ELF-1 (cell line): ENCODE results near the gene SERTAD3.
"Not testable (repeated sequence)": the region's sequence is repeated elsewhere in the genome, so short reads cannot be mapped to it uniquely, and the experiment has no call there.

Experiments
- DNase-seq: peaks from one replicate; pipeline ENCODE4 v3.0.0-alpha.2; 2016; ENCODE audit warnings: low read depth, low spot score

Gene SERTAD3

DNA sequence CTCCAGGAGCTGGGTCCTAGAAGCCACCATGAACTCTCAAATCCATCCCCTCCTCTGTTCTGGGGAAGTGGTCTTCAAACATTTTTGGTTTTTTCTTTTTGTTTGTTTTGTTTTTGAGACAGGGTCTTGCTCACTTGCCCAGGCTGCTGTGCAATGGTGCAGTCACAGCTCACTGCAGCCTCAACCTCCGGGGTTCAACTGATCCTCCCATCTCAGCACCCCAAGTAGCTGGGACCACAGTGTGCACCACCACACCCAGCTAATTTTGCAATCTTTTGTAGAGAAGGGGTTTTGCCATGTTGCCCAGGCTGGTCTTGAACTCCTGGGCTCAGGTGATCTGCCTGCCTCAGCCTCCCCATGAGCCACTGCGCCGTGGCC, 14.5 kb upstream of the SERTAD3 start:
- no peak for DNase-seq

DNA sequence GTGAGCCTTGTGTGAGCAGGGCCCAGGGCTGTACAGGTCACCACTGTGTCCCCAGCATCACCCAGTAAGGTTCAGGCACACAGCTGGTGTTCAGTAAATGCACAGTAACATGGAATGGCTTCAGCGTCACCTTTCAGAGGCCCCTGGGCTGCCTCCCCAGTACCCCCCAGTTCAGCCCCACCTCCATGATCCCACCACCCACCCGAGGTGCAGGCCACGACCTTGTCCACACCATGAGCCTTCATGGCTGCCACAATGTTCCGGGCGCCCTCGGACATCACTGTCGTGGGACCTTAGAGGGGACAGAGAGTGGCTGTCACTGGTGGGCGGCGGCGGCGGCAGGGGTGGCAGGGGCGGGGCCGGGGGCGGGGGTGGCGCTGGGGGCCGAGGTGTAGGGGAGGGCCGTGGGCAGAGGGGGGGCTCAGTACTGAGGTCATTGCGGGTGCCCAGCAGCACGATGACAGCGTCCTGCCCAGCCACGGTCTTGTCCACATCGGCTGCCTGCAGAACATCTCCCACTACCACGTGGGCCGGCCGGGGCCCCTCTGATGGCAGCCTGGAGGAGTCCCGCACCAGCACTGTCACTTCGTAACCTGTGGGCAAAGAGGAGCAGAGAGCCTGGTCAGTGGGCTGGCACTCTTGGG, 13.9 kb upstream of the SERTAD3 start:
- DNase-seq: no peak

DNA sequence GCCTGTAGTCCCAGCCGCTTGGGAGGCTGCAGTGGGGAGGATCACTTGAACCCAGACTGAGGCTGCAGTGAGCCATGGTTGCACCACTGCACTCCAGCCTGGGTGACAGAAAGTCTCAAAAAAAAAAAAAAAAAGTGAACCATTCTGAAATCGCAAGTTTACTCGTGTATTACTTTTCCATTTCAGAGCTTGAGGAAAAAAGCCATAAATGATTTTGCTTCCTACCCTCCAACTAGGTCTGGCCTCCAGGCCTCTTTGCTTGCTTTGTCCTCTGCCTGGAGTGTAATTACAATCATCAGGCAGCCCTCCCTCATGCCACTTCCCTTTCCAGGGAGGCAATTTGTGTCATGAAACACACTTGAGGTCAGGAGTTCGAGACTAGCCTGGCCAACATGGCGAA, 12.9 kb upstream of the SERTAD3 start:
- DNase-seq: no peak

DNA sequence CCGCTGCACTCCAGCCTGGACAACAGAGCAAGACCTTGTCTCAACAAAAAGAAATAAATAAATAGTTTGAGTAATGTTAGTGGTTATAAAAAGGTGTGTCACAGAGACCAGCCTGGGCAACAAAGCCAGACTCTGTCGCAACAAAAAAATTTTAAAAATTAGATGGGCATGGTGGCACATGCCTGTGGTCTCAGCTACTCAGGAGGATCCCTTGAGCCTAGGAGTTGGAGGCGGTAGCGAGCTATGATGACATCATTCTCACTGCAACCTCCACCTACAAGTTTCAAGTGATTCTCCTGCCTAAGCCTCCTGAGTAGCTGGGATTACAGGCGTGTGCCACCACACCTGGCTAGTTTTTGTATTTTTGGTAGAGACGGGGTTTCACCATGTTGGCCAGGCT, 9.8 kb upstream of the SERTAD3 start:
- DNase-seq: not testable (repeated sequence)

DNA sequence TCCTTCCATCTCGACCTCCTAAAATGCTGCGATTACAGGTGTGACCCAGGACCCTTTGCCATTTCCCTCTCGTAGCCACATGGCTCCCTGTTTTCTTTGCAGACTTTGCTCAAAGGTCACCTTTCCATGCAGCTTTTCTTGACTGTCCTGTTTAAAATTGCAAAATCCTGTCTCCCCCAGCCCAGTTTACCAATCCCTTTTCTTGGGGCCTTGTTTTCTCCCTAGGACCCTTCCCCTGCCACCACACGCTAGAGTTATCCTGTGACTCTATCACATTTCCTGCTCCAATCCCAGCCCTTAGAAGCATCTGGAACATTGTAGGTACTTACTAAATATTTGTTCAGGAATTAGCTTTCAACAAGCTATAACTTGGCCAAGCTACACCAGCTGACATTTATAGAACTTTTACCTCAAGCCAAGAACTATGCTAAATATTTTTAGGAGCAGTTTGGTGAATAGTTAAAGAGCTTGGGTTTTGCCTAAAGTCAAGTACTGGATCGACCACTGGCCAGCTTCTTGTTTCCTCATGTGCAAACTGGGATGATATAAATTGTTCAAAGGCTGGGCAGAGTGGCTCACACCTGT, 9.1 kb upstream of the SERTAD3 start:
- no peak for DNase-seq

- no peak for DNase-seq
Measured at GRCh38 chr19:40452016-40452415, 7.9 kb upstream of the SERTAD3 start.

DNA sequence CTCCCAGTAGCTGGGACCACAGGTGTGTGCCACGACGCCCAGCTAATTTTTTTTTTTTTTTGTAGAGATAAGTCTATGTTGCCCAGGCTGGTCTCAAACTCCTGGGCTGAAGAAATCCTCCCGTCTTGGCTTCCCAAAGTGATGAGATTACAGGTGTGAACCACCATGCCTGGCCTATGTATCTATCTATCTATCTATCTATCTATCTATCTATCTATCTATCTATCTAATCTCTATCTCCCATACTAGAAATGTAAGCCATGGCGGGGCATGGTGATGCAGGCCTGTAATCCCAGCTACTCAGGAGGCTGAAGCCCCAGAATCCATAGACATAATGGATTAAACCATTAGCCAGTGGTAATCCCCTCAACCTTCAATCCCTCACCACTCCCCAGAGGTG, 6.5 kb upstream of the SERTAD3 start:
- no peak for DNase-seq

- no peak for DNase-seq
Measured at GRCh38 chr19:40449506-40449905, 5.4 kb upstream of the SERTAD3 start.

- no peak for DNase-seq
Measured at GRCh38 chr19:40446263-40446784, 2.2 kb upstream of the SERTAD3 start.

DNA sequence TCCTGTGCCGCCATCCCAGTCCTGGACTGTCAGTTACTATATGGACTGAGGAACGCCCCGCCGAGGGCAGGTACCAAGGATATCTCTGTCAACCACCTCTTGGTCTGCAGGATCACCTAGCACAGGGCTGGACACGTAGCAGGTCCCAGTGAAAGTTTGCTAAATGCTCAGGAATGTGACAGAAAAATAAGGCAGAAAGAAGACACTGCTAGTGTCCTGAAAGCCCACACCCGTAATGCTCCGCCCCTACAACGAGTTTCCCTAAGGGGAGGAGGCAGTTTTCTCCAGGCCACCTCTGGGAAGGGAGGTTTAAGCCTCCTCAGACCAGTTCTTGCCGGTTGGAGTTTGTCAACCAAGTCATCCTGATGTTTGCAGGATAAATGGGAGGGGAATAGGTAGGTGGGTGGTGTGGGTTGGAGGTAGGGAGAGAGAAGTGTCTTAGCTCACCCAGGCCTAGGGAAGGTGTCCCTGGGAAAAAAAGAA, 1.7 kb upstream of the SERTAD3 start:
- DNase-seq: peak; percentile 92

GRCh38 chr19:40444825-40445312, 734 bp upstream of the SERTAD3 start:
- no peak for DNase-seq

- DNase-seq: peak; percentile 100
Measured at GRCh38 chr19:40443131-40443999, 770 bp downstream of the SERTAD3 start.

GRCh38 chr19:40442328-40443130, 1.6 kb downstream of the SERTAD3 start:
- DNase-seq: no peak

DNA sequence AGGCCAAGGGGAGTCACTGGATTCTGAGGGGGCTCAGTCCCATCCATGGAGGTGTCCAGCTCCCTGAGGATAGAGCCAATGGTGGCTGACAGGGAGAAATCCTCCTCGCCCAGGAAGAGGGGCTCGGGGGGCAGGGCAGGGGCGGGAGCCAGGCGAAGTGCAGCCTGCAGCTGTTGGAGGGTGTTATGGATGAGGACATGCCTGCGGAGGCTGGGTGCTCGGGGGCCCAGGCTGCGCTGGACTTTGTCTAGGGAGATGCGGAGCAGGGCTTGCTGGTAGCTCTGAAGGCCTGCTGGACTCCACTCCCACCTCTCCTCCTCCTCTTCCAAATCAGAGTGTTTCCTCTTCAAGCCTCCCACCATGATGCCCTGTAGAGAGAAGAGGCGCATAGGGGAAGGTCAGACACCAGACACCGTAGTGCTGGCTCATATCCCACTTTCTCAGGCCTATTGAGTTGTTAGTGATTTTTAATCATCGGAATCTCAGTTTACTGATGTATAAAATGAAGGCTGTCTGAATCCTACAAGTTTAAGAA, 2.3 kb downstream of the SERTAD3 start:
- DNase-seq: no peak

GRCh38 chr19:40438284-40438683, 5.9 kb downstream of the SERTAD3 start:
- no peak for DNase-seq

DNA sequence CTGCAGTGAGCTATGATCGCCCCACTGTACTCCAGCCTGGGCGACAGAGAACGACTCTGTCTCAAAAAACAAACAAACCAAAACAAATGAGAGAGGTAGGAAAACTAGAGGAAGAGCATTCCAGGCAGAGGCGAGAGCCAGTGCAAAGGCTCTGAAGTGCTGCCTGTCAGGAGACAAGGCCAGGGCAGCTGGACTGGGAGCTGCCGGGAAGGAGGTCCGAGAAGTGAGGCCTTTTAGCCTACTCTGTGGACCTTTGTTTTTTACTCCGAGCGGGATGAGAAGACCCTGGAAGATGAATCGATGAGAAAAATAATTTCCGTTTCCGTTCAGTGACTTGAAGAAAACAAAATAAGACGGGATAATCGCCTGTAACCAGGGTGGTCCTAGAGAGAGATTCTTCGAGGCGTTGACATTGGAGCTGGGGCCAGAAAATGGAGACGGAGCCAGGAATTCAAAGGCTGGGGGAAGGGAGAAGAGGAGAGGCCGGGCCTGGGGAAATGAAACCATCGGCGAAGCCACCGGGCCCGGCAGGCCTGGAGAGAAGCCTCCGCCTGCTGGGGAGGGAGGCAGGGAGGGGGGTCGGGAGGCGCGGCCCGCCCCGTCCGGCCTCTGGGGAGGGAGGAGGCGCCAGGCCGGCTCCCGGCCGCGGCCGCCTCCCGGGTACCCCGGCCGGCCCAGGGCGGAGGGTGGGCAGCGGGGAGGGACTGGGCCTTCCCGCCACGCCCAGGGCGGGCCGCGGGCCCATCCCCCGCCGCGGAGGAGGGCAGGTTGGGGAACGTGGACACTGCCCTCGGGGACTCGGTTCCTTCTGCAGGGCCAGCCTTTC, 10.5 kb downstream of the SERTAD3 start:
- peak; percentile 89 for DNase-seq

- peak; percentile 19 for DNase-seq
Measured at GRCh38 chr19:40432760-40433159, 11.4 kb downstream of the SERTAD3 start.

DNA sequence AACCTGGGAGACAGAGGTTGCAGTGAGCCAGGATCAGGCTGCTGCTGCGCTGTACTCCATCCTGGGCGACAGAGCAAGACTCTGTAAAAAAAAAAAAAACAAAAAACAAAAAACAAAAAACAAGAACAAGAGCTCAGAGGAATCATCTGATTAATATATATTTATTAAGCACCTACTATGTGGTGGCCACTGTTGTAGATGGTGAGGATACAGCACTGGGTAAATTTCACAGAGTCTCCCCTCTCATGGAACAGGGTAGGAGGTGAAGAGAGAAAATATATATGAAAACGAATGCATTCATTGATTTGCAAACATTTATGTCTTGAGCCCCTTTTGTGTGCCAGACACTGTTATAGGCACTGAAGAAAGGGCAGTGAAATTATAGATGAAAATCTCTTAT, 12.4 kb downstream of the SERTAD3 start:
- no peak for DNase-seq

DNA sequence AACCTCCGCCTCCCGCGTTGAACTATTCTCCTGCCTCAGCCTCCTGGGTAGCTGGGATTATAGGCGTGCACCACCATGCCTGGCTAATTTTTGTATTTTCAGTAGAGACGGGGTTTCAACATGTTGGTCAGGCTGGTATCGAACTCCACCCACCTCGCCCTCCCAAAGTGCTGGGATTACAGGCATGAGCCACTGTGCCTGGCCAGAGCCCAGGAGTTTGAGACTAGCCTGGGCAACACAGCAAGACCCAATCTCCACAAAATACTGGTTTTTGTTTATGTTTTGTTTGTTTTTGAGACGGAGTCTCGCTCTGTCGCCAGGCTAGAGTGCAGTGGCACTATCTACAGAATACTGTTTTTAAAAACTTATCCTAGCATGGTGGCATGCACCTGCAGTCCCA, 13.9 kb downstream of the SERTAD3 start:
- DNase-seq: not testable (repeated sequence)

DNA sequence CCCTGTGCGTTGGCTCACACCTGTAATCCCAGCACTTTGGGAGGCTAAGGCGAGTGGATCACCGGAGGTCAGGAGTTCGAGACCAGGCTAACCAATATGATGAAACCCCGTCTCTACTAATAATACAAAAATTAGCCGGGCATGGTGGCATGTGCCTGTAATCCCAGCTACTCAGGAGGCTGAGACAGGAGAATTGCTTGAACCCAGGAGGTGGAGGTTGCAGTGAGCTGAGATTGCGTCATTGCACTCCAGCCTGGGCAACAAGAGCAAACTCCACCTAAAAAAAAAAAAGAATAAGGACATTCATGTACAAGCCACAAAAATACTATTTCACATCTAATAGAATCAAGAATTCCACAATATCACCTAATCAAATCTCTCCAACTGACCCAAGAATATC, 15.9 kb downstream of the SERTAD3 start:
- DNase-seq: not testable (repeated sequence)
